HG02798 (cell line): ENCODE measurements around the gene PEAK1.

Source experiments
- ATAC-seq: cut with Tn5 transposase; IDR thresholded peaks from one replicate; pipeline ENCODE4 v1.9.1; 2021; ENCODE audit warnings: mild to moderate bottlenecking; ENCODE audit not compliant: unreplicated experiment, poor library complexity

PEAK1 gene

GRCh38 chr15:77369168-77369567 is 50.7 kb downstream of the PEAK1 start:
- ATAC-seq, result no peak

- ATAC-seq, result no peak
Measured at GRCh38 chr15:77367631-77368030, 52.3 kb downstream of the PEAK1 start.

GRCh38 chr15:77361456-77361855 is 58.4 kb downstream of the PEAK1 start:
- no peak for ATAC-seq

- no peak for ATAC-seq
Measured at GRCh38 chr15:77358545-77359240, 61.2 kb downstream of the PEAK1 start.

GRCh38 chr15:77356305-77356704 is 63.6 kb downstream of the PEAK1 start:
- no peak for ATAC-seq

GRCh38 chr15:77355321-77355720 is 64.6 kb downstream of the PEAK1 start:
- no peak for ATAC-seq

- ATAC-seq, result no peak
Measured at GRCh38 chr15:77354063-77354462, 65.8 kb downstream of the PEAK1 start.

- no peak for ATAC-seq
Measured at GRCh38 chr15:77352887-77353286, 67.0 kb downstream of the PEAK1 start.

GRCh38 chr15:77350792-77351191 is 69.1 kb downstream of the PEAK1 start:
- ATAC-seq, result no peak

- no peak for ATAC-seq
Measured at GRCh38 chr15:77349666-77350065, 70.2 kb downstream of the PEAK1 start.

- ATAC-seq, result no peak
Measured at GRCh38 chr15:77348511-77348910, 71.4 kb downstream of the PEAK1 start.

GRCh38 chr15:77347197-77347596 is 72.7 kb downstream of the PEAK1 start:
- ATAC-seq, result no peak

GRCh38 chr15:77346245-77347036 is 73.5 kb downstream of the PEAK1 start:
- no peak for ATAC-seq

- no peak for ATAC-seq
Measured at GRCh38 chr15:77342807-77343206, 77.1 kb downstream of the PEAK1 start.

GRCh38 chr15:77340245-77340644 is 79.7 kb downstream of the PEAK1 start:
- no peak for ATAC-seq

GRCh38 chr15:77336006-77336405 is 83.9 kb downstream of the PEAK1 start:
- ATAC-seq, result no peak

- ATAC-seq, result no peak
Measured at GRCh38 chr15:77335298-77335697, 84.6 kb downstream of the PEAK1 start.

- no peak for ATAC-seq
Measured at GRCh38 chr15:77333166-77333565, 86.7 kb downstream of the PEAK1 start.

- ATAC-seq, result no peak
Measured at GRCh38 chr15:77329202-77329601, 90.7 kb downstream of the PEAK1 start.

GRCh38 chr15:77327844-77328529 is 91.9 kb downstream of the PEAK1 start:
- no peak for ATAC-seq

GRCh38 chr15:77327168-77327567 is 92.7 kb downstream of the PEAK1 start:
- no peak for ATAC-seq
